GM12878 (cell line): ENCODE results near the gene MYB. TPM values are rescaled to one million over a fixed set of nuclear protein-coding genes. Genes with fewer than 3 reads are reported as not detected.

Source experiments
- BACH1 ChIP-seq: fragments of 450-650 bp; IDR thresholded peaks from 2 replicates; pipeline ENCODE4 v1.6.1; 2017; ENCODE audit warnings: mild to moderate bottlenecking, borderline replicate concordance
- CBFB ChIP-seq: IDR thresholded peaks from 2 replicates; pipeline ENCODE4 v1.6.1; 2016; ENCODE audit warnings: antibody characterized with exemption, low read depth
- CBX3 ChIP-seq: fragments of 200-600 bp; sonication (generic); IDR thresholded peaks from 2 replicates; pipeline ENCODE4 v1.6.1; 2016; ENCODE audit warnings: low read depth, borderline replicate concordance
- CHD4 ChIP-seq: fragments of 200-600 bp; sonication (generic); IDR thresholded peaks from 2 replicates; pipeline ENCODE4 v1.6.1; 2016; ENCODE audit warnings: mild to moderate bottlenecking
- CREM ChIP-seq: IDR thresholded peaks from 2 replicates; pipeline ENCODE4 v1.6.1; 2014; ENCODE audit warnings: antibody characterized with exemption, low read depth
- E2F8 ChIP-seq: fragments of 450-650 bp; IDR thresholded peaks from 2 replicates; pipeline ENCODE4 v1.6.1; 2018; ENCODE audit warnings: mild to moderate bottlenecking, low read depth, moderate library complexity; ENCODE audit not compliant: partially characterized antibody
- GATAD2B ChIP-seq: fragments of 450-650 bp; conservative IDR thresholded peaks from 2 replicates; pipeline ENCODE4 v1.6.1; 2017; ENCODE audit warnings: low read depth, mild to moderate bottlenecking, moderate library complexity
- IKZF2 ChIP-seq, 2 experiments: fragments of 450-650 bp; IDR thresholded peaks; 2 replicates each; pipeline ENCODE4 v1.6.1; 2017; ENCODE audit warnings: mild to moderate bottlenecking in 2 of 2, moderate library complexity in 2 of 2
- IRF4 ChIP-seq: IDR thresholded peaks from 2 replicates; pipeline ENCODE4 v1.6.1; 2011; ENCODE audit warnings: low read depth, low read length
- JUNB ChIP-seq: IDR thresholded peaks from 2 replicates; pipeline ENCODE4 v1.6.1; 2016; ENCODE audit warnings: antibody characterized with exemption, mild to moderate bottlenecking
- MLLT1 ChIP-seq: fragments of 450-650 bp; IDR thresholded peaks from 2 replicates; pipeline ENCODE4 v1.6.1; 2016; ENCODE audit warnings: mild to moderate bottlenecking
- MTA3 ChIP-seq: IDR thresholded peaks from 2 replicates; pipeline ENCODE4 v1.6.1; 2012; ENCODE audit warnings: low read length, inconsistent platforms, borderline replicate concordance
- NFYB ChIP-seq: IDR thresholded peaks from 2 replicates; pipeline ENCODE4 v1.6.1; 2011; ENCODE audit warnings: low read depth, mild to moderate bottlenecking, low read length, improper control_type of control experiment, moderate library complexity; ENCODE audit not compliant: insufficient read depth
- NKRF ChIP-seq: fragments of 450-650 bp; conservative IDR thresholded peaks from 2 replicates; pipeline ENCODE4 v1.6.1; 2017; ENCODE audit warnings: mild to moderate bottlenecking, moderate library complexity
- PAX5 ChIP-seq: IDR thresholded peaks from 2 replicates; pipeline ENCODE4 v1.6.1; 2011; ENCODE audit warnings: low read depth, low read length, borderline replicate concordance
- POLR2AphosphoS2 ChIP-seq: IDR thresholded peaks from 2 replicates; pipeline ENCODE4 v1.6.1; 2011; ENCODE audit warnings: low read depth, mild to moderate bottlenecking, low read length, improper control_type of control experiment, moderate library complexity
- RB1 ChIP-seq: fragments of 450-650 bp; formaldehyde crosslinking; IDR thresholded peaks from 2 replicates; pipeline ENCODE4 v1.6.1; 2017; ENCODE audit warnings: mild to moderate bottlenecking, borderline replicate concordance
- SIX5 ChIP-seq: IDR thresholded peaks from 2 replicates; pipeline ENCODE4 v1.6.1; 2011; ENCODE audit warnings: mild to moderate bottlenecking, low read depth, low read length, moderate library complexity; ENCODE audit not compliant: severe bottlenecking
- SUZ12 ChIP-seq: fragments of 200-600 bp; sonication (generic); IDR thresholded peaks from one replicate; pipeline ENCODE4 v1.6.1; 2018; ENCODE audit warnings: antibody characterized with exemption, mild to moderate bottlenecking; ENCODE audit not compliant: unreplicated experiment
- TARDBP ChIP-seq: IDR thresholded peaks from 2 replicates; pipeline ENCODE4 v1.6.1; 2016; ENCODE audit warnings: borderline replicate concordance
- TCF3 ChIP-seq: IDR thresholded peaks from 2 replicates; pipeline ENCODE4 v1.6.1; 2012; ENCODE audit warnings: low read depth, mild to moderate bottlenecking, low read length, borderline replicate concordance; ENCODE audit not compliant: insufficient read depth
- USF2 ChIP-seq: IDR thresholded peaks from 2 replicates; pipeline ENCODE4 v1.6.1; 2011; ENCODE audit warnings: low read depth, low read length, improper control_type of control experiment, borderline replicate concordance
- WRNIP1 ChIP-seq: IDR thresholded peaks from 2 replicates; pipeline ENCODE4 v1.6.1; 2011; ENCODE audit warnings: low read depth, low read length, improper control_type of control experiment, borderline replicate concordance
- polyA plus RNA-seq, 11 experiments: library from polyadenylated mRNA; depleted of rRNA in 4 of 11; unstranded in 6 of 11; stranded (reverse) in 5 of 11; fragments of >200 nt; fragmentation: Nextera tagmentation in 4 of 11; fragmentation: Illumina TruSeq in 1 of 11; extraction: Ambion mirVana in 4 of 11; extraction: Trizol in 1 of 11; gene quantifications; 1 replicate in 1 of 11; 2 replicates in 10 of 11; pipeline versions ENCODE4 v1.2.1 to v1.2.3, GENCODE V29; 2011 to 2016; ENCODE audit warnings: inconsistent platforms in 2 of 11, missing spikeins in 2 of 11, low read depth in 1 of 11
- total RNA-seq, 4 experiments: library from RNA; depleted of rRNA in 3 of 4; stranded (reverse); fragments of >200 nt in 3 of 4; fragmentation: Illumina TruSeq in 1 of 4; extraction: Trizol in 1 of 4; gene quantifications; 2 replicates each; pipeline versions ENCODE4 v1.2.1 to v1.2.3, GENCODE V29; 2013 to 2021

The MYB gene
- total and polyA plus RNA-seq, 10 of the 15 experiments (the other 5 are each of a cell fraction or from before 2014, with no cell fraction given): 7.0 to 29.8 (median 21.5) TPM

- TF ChIP-seq NKRF: no peak
- no peak for TF ChIP-seq USF2
- TF ChIP-seq TARDBP: no peak
- TF ChIP-seq GATAD2B: no peak
- TF ChIP-seq RB1: no peak
- TF ChIP-seq E2F8: no peak
- TF ChIP-seq POLR2AphosphoS2: no peak; the same call in 1 of the 2 replicates
- 0 out of 2 replicates have a peak, but pooled peaks have one; percentile 9 for TF ChIP-seq CREM
- TF ChIP-seq CHD4: no peak
- no peak; the same call in 1 of the 2 replicates for TF ChIP-seq WRNIP1
- no peak for TF ChIP-seq PAX5
- TF ChIP-seq SUZ12: no peak
- peak; percentile 62; the same call in 1 of the 2 replicates for TF ChIP-seq CBFB
- 0 out of 2 replicates have a peak, but pooled peaks have one; percentile 54 for TF ChIP-seq TCF3
- TF ChIP-seq NFYB: no peak
- no peak for TF ChIP-seq BACH1
- peak; percentile 55; the same call in 1 of the 2 replicates for TF ChIP-seq MTA3
- no peak for TF ChIP-seq JUNB
- no peak for TF ChIP-seq MLLT1
- TF ChIP-seq IRF4: peak; percentile 53; the same call in 1 of the 2 replicates
- peak; percentile 2 for TF ChIP-seq SIX5
- TF ChIP-seq CBX3: no peak
- peak in 1 of 2 experiments; percentile 28 for TF ChIP-seq IKZF2 (IDR thresholded peaks at IDR 0.05)
Measured at GRCh38 chr6:135183532-135184440, 2.7 kb downstream of the MYB start (continued).
